K562 (cell line): ENCODE data around the gene TRUB2. TPM values are rescaled to one million over a fixed set of nuclear protein-coding genes. Genes with fewer than 3 reads are reported as not detected.

Experiments used
- MGA ChIP-seq: fragments of 450-650 bp; IDR thresholded peaks from 2 replicates; pipeline ENCODE4 v1.6.1; 2016; ENCODE audit warnings: mild to moderate bottlenecking, moderate library complexity
- THRA ChIP-seq: fragments of 450-650 bp; IDR thresholded peaks from 2 replicates; pipeline ENCODE4 v1.6.1; 2017; ENCODE audit warnings: mild to moderate bottlenecking, moderate library complexity
- polyA plus RNA-seq, 8 experiments: library from polyadenylated mRNA; depleted of rRNA in 4 of 8; stranded (reverse) in 5 of 8; unstranded in 3 of 8; fragments of >200 nt; fragmentation: Nextera tagmentation in 2 of 8; fragmentation: Illumina TruSeq in 1 of 8; extraction: Ambion mirVana in 2 of 8; extraction: Trizol in 1 of 8; gene quantifications; 2 replicates each; pipeline versions ENCODE4 v1.2.1 to v1.2.3, GENCODE V29; 2011 to 2014; ENCODE audit warnings: inconsistent platforms in 1 of 8, missing spikeins in 1 of 8
- total RNA-seq, 7 experiments: library from RNA; depleted of rRNA in 6 of 7; stranded (reverse); fragments of >200 nt in 6 of 7; fragmentation: Illumina TruSeq in 2 of 7; extraction: Trizol in 2 of 7; gene quantifications; 2 replicates each; pipeline versions ENCODE4 v1.2.1 to v1.2.3, GENCODE V29; 2011 to 2021; ENCODE audit warnings: low replicate concordance in 1 of 7

The TRUB2 gene
- total and polyA plus RNA-seq, 9 of the 15 experiments (the other 6 are each of a cell fraction or from before 2014, with no cell fraction given): 9.3 to 110 (median 63.0) TPM

GRCh38 chr9:128321343-128321742 is 904 bp downstream of the TRUB2 start (continued):
- TF ChIP-seq MGA: no peak
- TF ChIP-seq THRA: no peak
